Stimulated activated CD8-positive, alpha-beta memory T cell treated with anti-CD3 and anti-CD28 coated beads, Interleukin-4, amount 100 ng/mL, for 24 hours (primary cell): Measurements from ENCODE around the gene COPG1.
"Not testable (repeated sequence)": the region's sequence is repeated elsewhere in the genome, so short reads cannot be mapped to it uniquely, and the experiment has no call there.

Experiments used
- DNase-seq: peaks from one replicate; pipeline ENCODE4 v3.0.0-alpha.2; 2020; ENCODE audit warnings: low read depth

Gene COPG1

GRCh38 chr3:129249284-129250065 lies at the start of gene COPG1:
Gene COPG1 (plus strand): TSS chr3:129249606. CDS start chr3:129249710, 104 bp downstream.
- DNase-seq = peak; percentile 78

- DNase-seq = no peak
Observed at GRCh38 chr3:129204473-129204872, 44.9 kb upstream of the COPG1 start.

- no peak for DNase-seq
Observed at GRCh38 chr3:129205109-129205832, 44.1 kb upstream of the COPG1 start.

GRCh38 chr3:129207479-129207878 lies 41.9 kb upstream of the COPG1 start:
- no peak for DNase-seq

GRCh38 chr3:129211345-129211744 lies 38.1 kb upstream of the COPG1 start:
- no peak for DNase-seq

GRCh38 chr3:129211772-129212171 lies 37.6 kb upstream of the COPG1 start:
- DNase-seq = no peak

GRCh38 chr3:129213238-129213637 lies 36.2 kb upstream of the COPG1 start:
- no peak for DNase-seq

- DNase-seq = no peak
Observed at GRCh38 chr3:129218742-129219141, 30.7 kb upstream of the COPG1 start.

GRCh38 chr3:129224387-129224786 lies 25.0 kb upstream of the COPG1 start:
- not testable (repeated sequence) for DNase-seq

- DNase-seq = no peak
Observed at GRCh38 chr3:129224984-129225393, 24.4 kb upstream of the COPG1 start.

GRCh38 chr3:129226374-129226773 lies 23.0 kb upstream of the COPG1 start:
- DNase-seq = no peak

GRCh38 chr3:129228891-129229585 lies 20.4 kb upstream of the COPG1 start:
- DNase-seq = no peak

- DNase-seq = no peak
Observed at GRCh38 chr3:129230311-129231019, 18.9 kb upstream of the COPG1 start.

- DNase-seq = no peak
Observed at GRCh38 chr3:129231331-129232119, 17.9 kb upstream of the COPG1 start.

GRCh38 chr3:129233538-129233937 lies 15.9 kb upstream of the COPG1 start:
- no peak for DNase-seq

GRCh38 chr3:129234441-129234840 lies 15.0 kb upstream of the COPG1 start:
- no peak for DNase-seq

GRCh38 chr3:129235344-129235917 lies 14.0 kb upstream of the COPG1 start:
- DNase-seq = no peak

GRCh38 chr3:129238945-129239705 lies 10.3 kb upstream of the COPG1 start:
- no peak for DNase-seq

- no peak for DNase-seq
Observed at GRCh38 chr3:129239991-129240390, 9.4 kb upstream of the COPG1 start.

- no peak for DNase-seq
Observed at GRCh38 chr3:129240436-129240835, 9.0 kb upstream of the COPG1 start.
